Right ventricle myocardium inferior (tissue), 1 donor: ENCODE measurements around the gene FHIT. TPM values are rescaled to one million over a fixed set of nuclear protein-coding genes. Genes with fewer than 3 reads are reported as not detected.

Experiments
- ATAC-seq: fragments of 200-7000 bp; cut with Tn5 transposase; one replicate; pipeline ENCODE4 v1.9.1; 2020; ENCODE audit warnings: mild to moderate bottlenecking, moderate library complexity
- DNase-seq: peaks from one replicate; pipeline ENCODE4 v3.0.0; 2021; ENCODE audit errors: missing footprints
- intact Hi-C: fragments of 100-400 bp; cut with DNase I; formaldehyde crosslinking; loops from one replicate; pipeline ENCODE4 v1.11.0; 2022
- total RNA-seq: library from RNA; stranded (reverse); fragmentation: NEBNext Ultra II Directional; extraction: Animal tissue kit (Norgen Biotek cat#: 25700); gene quantifications from one replicate; pipeline ENCODE4 v1.2.1, GENCODE V29; 2021
- donor health status: DM: no; HTN: yes; CAD: no; lungs with severe emphysema.

The FHIT gene
- total RNA-seq, 1 donor from 2014 or later: 24.5 TPM

- intact Hi-C loops: no loop called here
- DNase-seq: no peak
- no peak for ATAC-seq
Measured at GRCh38 chr3:60036803-60037202, 1214.4 kb downstream of the FHIT start.

GRCh38 chr3:60033901-60034453, 1217.3 kb downstream of the FHIT start:
- ATAC-seq: no peak

GRCh38 chr3:60030982-60031381, 1220.3 kb downstream of the FHIT start:
- ATAC-seq (no peak), DNase-seq (no peak)
- intact Hi-C loops: no loop called here

More at GRCh38 chr3:60033901-60034453, 1217.3 kb downstream of the FHIT start:
- no peak for DNase-seq
- intact Hi-C loops: no loop called here

- intact Hi-C loops: no loop called here
- DNase-seq (no peak), ATAC-seq (no peak)
Measured at GRCh38 chr3:60028233-60028632, 1223.0 kb downstream of the FHIT start.

- DNase-seq (no peak), ATAC-seq (no peak)
- intact Hi-C loops: no loop called here
Measured at GRCh38 chr3:60027335-60027734, 1223.9 kb downstream of the FHIT start.

- intact Hi-C loops: no loop called here
- no peak for ATAC-seq
- DNase-seq: no peak
Measured at GRCh38 chr3:60025096-60026050, 1225.9 kb downstream of the FHIT start.

- intact Hi-C loops: no loop called here
- no peak for DNase-seq
- ATAC-seq: no peak
Measured at GRCh38 chr3:60024400-60024799, 1226.9 kb downstream of the FHIT start.

- ATAC-seq: no peak
- intact Hi-C loops: no loop called here
- no peak for DNase-seq
Measured at GRCh38 chr3:60023189-60023588, 1228.1 kb downstream of the FHIT start.

GRCh38 chr3:60017631-60018030, 1233.6 kb downstream of the FHIT start:
- intact Hi-C loops: no loop called here
- ATAC-seq (no peak), DNase-seq (no peak)

GRCh38 chr3:60015032-60015705, 1236.1 kb downstream of the FHIT start:
- DNase-seq (no peak), ATAC-seq (no peak)
- intact Hi-C loops: no loop called here

GRCh38 chr3:60013241-60013640, 1238.0 kb downstream of the FHIT start:
- intact Hi-C loops: no loop called here
- DNase-seq: no peak
- ATAC-seq: no peak

GRCh38 chr3:60011218-60011617, 1240.0 kb downstream of the FHIT start:
- intact Hi-C loops: no loop called here
- no peak for ATAC-seq
- DNase-seq: no peak

GRCh38 chr3:60010781-60011180, 1240.5 kb downstream of the FHIT start:
- ATAC-seq (no peak), DNase-seq (no peak)
- intact Hi-C loops: no loop called here

GRCh38 chr3:60009931-60010478, 1241.2 kb downstream of the FHIT start:
- ATAC-seq (no peak), DNase-seq (no peak)
- intact Hi-C loops: no loop called here

GRCh38 chr3:60001369-60001768, 1249.9 kb downstream of the FHIT start:
- no peak for DNase-seq
- ATAC-seq: no peak
- intact Hi-C loops: no loop called here

- no peak for DNase-seq
- intact Hi-C loops: no loop called here
- ATAC-seq: no peak
Measured at GRCh38 chr3:60000311-60001105, 1250.7 kb downstream of the FHIT start.

GRCh38 chr3:59998058-59998457, 1253.2 kb downstream of the FHIT start:
- ATAC-seq (no peak), DNase-seq (no peak)
- intact Hi-C loops: no loop called here

GRCh38 chr3:59997583-59997982, 1253.7 kb downstream of the FHIT start:
- DNase-seq: no peak
- intact Hi-C loops: no loop called here
- no peak for ATAC-seq

GRCh38 chr3:59996056-59996455, 1255.2 kb downstream of the FHIT start:
- DNase-seq: no peak
- intact Hi-C loops: no loop called here
- no peak for ATAC-seq
